Loucy (cell line): Measurements from ENCODE around the gene TMEM247.

Experiments used
- H2AFZ ChIP-seq: fragments of 200-600 bp; sonication (generic); 2 replicates; pipeline ENCODE4 v1.6.0; 2016; ENCODE audit warnings: antibody characterized with exemption, mild to moderate bottlenecking, low read length, moderate library complexity
- H3F3A ChIP-seq: fragments of 200-600 bp; 2 replicates; pipeline ENCODE4 v1.6.0; 2016; ENCODE audit warnings: antibody characterized with exemption, low read depth, mild to moderate bottlenecking
- H3K27me3 ChIP-seq: fragments of 200-600 bp; sonication (generic); 2 replicates; pipeline ENCODE4 v1.6.1; 2014; ENCODE audit warnings: low read length, mild to moderate bottlenecking; ENCODE audit not compliant: insufficient read depth, poor library complexity, severe bottlenecking
- H3K36me3 ChIP-seq: fragments of 200-600 bp; sonication (generic); 2 replicates; pipeline ENCODE4 v1.6.1; 2016; ENCODE audit warnings: low read length; ENCODE audit not compliant: insufficient read depth
- H3K4me1 ChIP-seq: fragments of 200-600 bp; sonication (generic); 2 replicates; pipeline ENCODE4 v1.5.1; 2014; ENCODE audit warnings: low read length, mild to moderate bottlenecking; ENCODE audit not compliant: insufficient read depth, poor library complexity, severe bottlenecking
- H3K4me2 ChIP-seq: fragments of 200-600 bp; sonication (generic); 2 replicates; pipeline ENCODE4 v1.6.0; 2014; ENCODE audit warnings: antibody characterized with exemption, low read length, low read depth, mild to moderate bottlenecking; ENCODE audit not compliant: poor library complexity, severe bottlenecking
- H3K4me3 ChIP-seq: fragments of 200-600 bp; sonication (generic); 2 replicates; pipeline ENCODE4 v1.5.1; 2014; ENCODE audit warnings: low read length, mild to moderate bottlenecking, mixed read lengths; ENCODE audit not compliant: poor library complexity, severe bottlenecking
- H3K79me2 ChIP-seq: fragments of 200-600 bp; sonication (generic); 2 replicates; pipeline ENCODE4 v1.6.1; 2014; ENCODE audit warnings: low read length; ENCODE audit not compliant: insufficient read depth
- H3K9ac ChIP-seq: fragments of 200-600 bp; sonication (generic); 2 replicates; pipeline ENCODE4 v1.6.0; 2014; ENCODE audit warnings: mild to moderate bottlenecking, low read depth, low read length, moderate library complexity; ENCODE audit not compliant: poor library complexity, severe bottlenecking
- H3K9me2 ChIP-seq: fragments of 200-600 bp; sonication (generic); replicated peaks from 2 replicates; pipeline ENCODE4 v1.6.1; 2016; ENCODE audit warnings: low read depth, low read length, mixed read lengths
- H3K9me3 ChIP-seq: fragments of 200-600 bp; sonication (generic); 2 replicates; pipeline ENCODE4 v1.6.1; 2014; ENCODE audit warnings: mild to moderate bottlenecking, antibody characterized with exemption, low read length, low read depth; ENCODE audit not compliant: insufficient read depth
- H4K20me1 ChIP-seq: fragments of 200-600 bp; sonication (generic); 2 replicates; pipeline ENCODE4 v1.6.0; 2014; ENCODE audit warnings: antibody characterized with exemption, low read length, mild to moderate bottlenecking; ENCODE audit not compliant: insufficient read depth, poor library complexity, severe bottlenecking
- CTCF ChIP-seq: fragments of 200-600 bp; sonication (generic); conservative IDR thresholded peaks from 2 replicates; pipeline ENCODE4 v1.5.1; 2014; ENCODE audit warnings: mild to moderate bottlenecking, antibody characterized with exemption, low read length
- EZH2phosphoT487 ChIP-seq: fragments of 200-600 bp; IDR thresholded peaks from 2 replicates; pipeline ENCODE4 v1.6.1; 2018; ENCODE audit warnings: antibody characterized with exemption, mild to moderate bottlenecking, moderate library complexity, borderline replicate concordance

TMEM247 gene

GRCh38 chr2:46490521-46491141, 11.3 kb downstream of the TMEM247 start:
- H3K4me1 ChIP-seq = no peaks in the 10 kb centered on the region
- H3K4me2 ChIP-seq = no peak overlapping the region
- no peaks in the 10 kb centered on the region for H3K9me2 ChIP-seq
- no peaks in the 10 kb centered on the region for H3K79me2 ChIP-seq
- H4K20me1 ChIP-seq = no peaks in the 10 kb centered on the region
- no peak for TF ChIP-seq CTCF
- no peak for TF ChIP-seq EZH2phosphoT487
- H3F3A ChIP-seq = no peaks in the 10 kb centered on the region
- H3K4me3 ChIP-seq = no peak overlapping the region
- H3K27me3 ChIP-seq = no peaks in the 10 kb centered on the region
- H2AFZ ChIP-seq = no peak overlapping the region
- no peak overlapping the region for H3K9ac ChIP-seq
- H3K36me3 ChIP-seq = no peaks in the 10 kb centered on the region
- H3K9me3 ChIP-seq = no peaks in the 10 kb centered on the region

- H3K4me1 ChIP-seq = no peaks in the 10 kb centered on the region
- no peak overlapping the region for H3K4me2 ChIP-seq
- no peaks in the 10 kb centered on the region for H4K20me1 ChIP-seq
- H2AFZ ChIP-seq = no peak overlapping the region
- H3F3A ChIP-seq = no peaks in the 10 kb centered on the region
- no peaks in the 10 kb centered on the region for H3K27me3 ChIP-seq
- TF ChIP-seq EZH2phosphoT487 (no peak), CTCF (no peak)
- no peaks in the 10 kb centered on the region for H3K9me3 ChIP-seq
- no peak overlapping the region for H3K9ac ChIP-seq
- no peaks in the 10 kb centered on the region for H3K36me3 ChIP-seq
- no peaks in the 10 kb centered on the region for H3K9me2 ChIP-seq
- H3K79me2 ChIP-seq = no peaks in the 10 kb centered on the region
- H3K4me3 ChIP-seq = no peak overlapping the region
Measured at GRCh38 chr2:46492301-46492700, 12.9 kb downstream of the TMEM247 start.

- no peak overlapping the region for H3K4me3 ChIP-seq
Measured at GRCh38 chr2:46493241-46493970, 14.0 kb downstream of the TMEM247 start.

More at GRCh38 chr2:46493241-46493970, 14.0 kb downstream of the TMEM247 start:
- Histone ChIP-seq H2AFZ (no peak overlapping the region), H3K4me2 (no peak overlapping the region), H3K36me3 (no peaks in the 10 kb centered on the region), H3K9ac (no peak overlapping the region), H3K9me2 (no peaks in the 10 kb centered on the region), H4K20me1 (no peaks in the 10 kb centered on the region), H3K4me1 (no peaks in the 10 kb centered on the region), H3K79me2 (no peaks in the 10 kb centered on the region), H3F3A (no peaks in the 10 kb centered on the region), H3K27me3 (peaks cover 9% of the 10 kb centered on the region), H3K9me3 (no peaks in the 10 kb centered on the region)
- TF ChIP-seq CTCF (no peak), EZH2phosphoT487 (no peak)
